Lower lobe of right lung (tissue), 2 donors: Measurements from ENCODE around the gene EXOC7. TPM values are rescaled to one million over a fixed set of nuclear protein-coding genes. Genes with fewer than 3 reads are reported as not detected.

Experiments used
- ATAC-seq, 2 donors: fragments of 200-7000 bp; cut with Tn5 transposase; one replicate each; pipeline ENCODE4 v1.9.1; 2020 to 2022; ENCODE audit warnings: mild to moderate bottlenecking in 2 of 2, moderate library complexity in 2 of 2
- DNase-seq: peaks from one replicate; pipeline ENCODE4 v3.0.0-alpha.2; 2020
- H3K27ac ChIP-seq: fragments of 200-600 bp; one replicate; pipeline ENCODE4 v1.8.0; 2022
- H3K27me3 ChIP-seq: fragments of 200-600 bp; one replicate; pipeline ENCODE4 v1.8.0; 2022; ENCODE audit warnings: low read depth
- H3K36me3 ChIP-seq: fragments of 200-600 bp; one replicate; pipeline ENCODE4 v1.8.0; 2022; ENCODE audit warnings: mild to moderate bottlenecking
- H3K4me1 ChIP-seq: fragments of 200-600 bp; one replicate; pipeline ENCODE4 v1.8.0; 2022
- H3K4me3 ChIP-seq: fragments of 200-600 bp; one replicate; pipeline ENCODE4 v1.8.0; 2022; ENCODE audit warnings: mild to moderate bottlenecking
- H3K9me3 ChIP-seq: fragments of 200-600 bp; one replicate; pipeline ENCODE4 v1.8.0; 2022
- intact Hi-C: fragments of 100-400 bp; cut with DNase I; formaldehyde crosslinking; loops from one replicate; pipeline ENCODE4 v1.11.0; 2022
- total RNA-seq: library from RNA; stranded (reverse); fragmentation: NEBNext Ultra II Directional; extraction: Animal tissue kit (Norgen Biotek cat#: 25700); gene quantifications from one replicate; pipeline ENCODE4 v1.2.1, GENCODE V29; 2021
- TF ChIP-seq, protein P1 (sequence below): fragments of 200-600 bp; IDR thresholded peaks from one replicate; pipeline ENCODE4 v1.8.0; 2022; ENCODE audit warnings: antibody characterized with exemption, mild to moderate bottlenecking
- donor health status: DM: no; HTN: yes; CAD: no; lungs with severe emphysema.

The EXOC7 gene
- total RNA-seq, 1 donor from 2014 or later: 118 TPM

DNA sequence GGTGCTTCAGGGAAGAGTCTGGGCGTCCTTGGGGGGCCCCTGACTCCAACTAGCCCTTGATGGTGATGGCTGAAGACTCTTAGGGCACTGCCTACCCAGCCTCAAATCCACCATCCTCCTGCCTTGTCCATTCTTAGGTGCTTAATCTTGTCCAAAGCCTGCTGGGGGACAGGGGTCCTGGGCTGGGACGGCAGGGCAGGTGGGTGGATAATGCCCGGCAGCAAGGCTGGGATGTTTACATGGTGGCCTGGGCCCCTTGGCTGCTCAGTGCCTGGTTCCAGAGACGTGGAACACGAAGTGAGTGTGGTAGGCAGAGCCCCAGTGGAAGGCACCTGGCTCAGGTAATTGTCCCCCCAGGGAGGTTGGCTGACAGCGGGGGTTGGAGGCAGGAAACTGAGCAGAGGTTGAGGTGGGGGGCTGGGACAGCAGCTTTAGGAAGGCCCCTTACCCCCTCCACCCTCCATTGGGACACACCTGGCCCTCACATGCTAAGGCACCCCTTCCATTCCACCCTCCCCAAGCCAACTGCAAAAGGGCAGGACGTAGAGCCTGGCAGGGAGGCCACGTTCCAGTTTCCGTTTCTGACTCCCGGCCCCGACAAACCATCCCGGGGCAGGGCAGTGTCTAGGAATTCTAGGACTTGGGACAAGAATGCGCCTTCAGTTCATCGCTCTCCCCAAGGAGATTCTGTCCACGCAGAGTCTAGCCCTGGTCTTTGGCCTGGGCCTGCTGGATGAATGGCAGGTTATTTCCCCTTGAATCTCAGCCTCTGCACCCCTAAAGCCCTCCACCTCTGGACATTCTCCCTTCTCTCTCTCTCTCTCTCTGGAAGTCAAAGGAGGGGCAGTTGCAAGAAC is 35.5 kb upstream of the EXOC7 start:
- ATAC-seq (no peak), DNase-seq (no peak)
- peak overlapping the region; percentile 63 for H3K4me3 ChIP-seq
- H3K4me1 ChIP-seq: peaks cover 42% of the 10 kb centered on the region
- H3K27me3 ChIP-seq: peaks cover 50% of the 10 kb centered on the region
- H3K27ac ChIP-seq: peak overlapping the region; percentile 41
- H3K36me3 ChIP-seq: no peaks in the 10 kb centered on the region
- intact Hi-C loops: no loop called here
- no peaks in the 10 kb centered on the region for H3K9me3 ChIP-seq
- TF ChIP-seq, protein P1, sequence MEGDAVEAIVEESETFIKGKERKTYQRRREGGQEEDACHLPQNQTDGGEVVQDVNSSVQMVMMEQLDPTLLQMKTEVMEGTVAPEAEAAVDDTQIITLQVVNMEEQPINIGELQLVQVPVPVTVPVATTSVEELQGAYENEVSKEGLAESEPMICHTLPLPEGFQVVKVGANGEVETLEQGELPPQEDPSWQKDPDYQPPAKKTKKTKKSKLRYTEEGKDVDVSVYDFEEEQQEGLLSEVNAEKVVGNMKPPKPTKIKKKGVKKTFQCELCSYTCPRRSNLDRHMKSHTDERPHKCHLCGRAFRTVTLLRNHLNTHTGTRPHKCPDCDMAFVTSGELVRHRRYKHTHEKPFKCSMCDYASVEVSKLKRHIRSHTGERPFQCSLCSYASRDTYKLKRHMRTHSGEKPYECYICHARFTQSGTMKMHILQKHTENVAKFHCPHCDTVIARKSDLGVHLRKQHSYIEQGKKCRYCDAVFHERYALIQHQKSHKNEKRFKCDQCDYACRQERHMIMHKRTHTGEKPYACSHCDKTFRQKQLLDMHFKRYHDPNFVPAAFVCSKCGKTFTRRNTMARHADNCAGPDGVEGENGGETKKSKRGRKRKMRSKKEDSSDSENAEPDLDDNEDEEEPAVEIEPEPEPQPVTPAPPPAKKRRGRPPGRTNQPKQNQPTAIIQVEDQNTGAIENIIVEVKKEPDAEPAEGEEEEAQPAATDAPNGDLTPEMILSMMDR: no peak

DNA sequence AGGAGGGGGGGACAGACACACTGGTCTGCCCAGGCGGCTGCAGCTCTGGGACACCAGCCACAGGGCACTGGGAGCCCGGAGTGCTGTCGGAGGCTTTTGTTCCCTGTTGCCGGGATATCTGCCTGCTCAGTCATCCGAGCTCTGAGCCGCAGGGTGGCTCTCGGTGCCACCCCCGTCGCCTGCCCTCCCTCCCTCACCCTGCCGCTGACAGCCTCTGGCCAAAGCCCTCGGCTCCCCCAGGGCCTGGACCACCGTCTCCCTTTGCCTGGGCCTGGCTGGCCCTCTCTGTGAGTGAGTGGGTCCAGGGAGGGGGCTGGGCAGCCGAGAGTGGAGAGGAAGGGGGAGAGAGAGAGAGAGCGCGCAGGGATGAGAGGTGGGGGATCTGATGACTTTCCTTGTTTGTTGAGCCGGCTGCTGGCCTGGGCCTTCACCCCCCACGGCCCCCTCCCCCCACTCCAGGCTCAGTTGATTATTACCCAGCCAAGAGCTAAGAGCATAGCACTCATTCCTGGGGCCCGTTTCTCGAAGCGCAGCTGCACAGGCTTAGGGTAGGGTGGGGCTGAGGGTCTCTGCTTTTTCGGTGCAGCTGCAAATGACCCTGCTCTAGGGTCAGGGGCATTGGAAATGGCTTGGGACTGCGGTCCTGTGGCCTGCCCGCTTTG is 34.8 kb upstream of the EXOC7 start:
- Histone ChIP-seq H3K4me3 (peak overlapping the region; percentile 63), H3K9me3 (no peaks in the 10 kb centered on the region), H3K27me3 (peaks cover 50% of the 10 kb centered on the region), H3K4me1 (peaks cover 37% of the 10 kb centered on the region), H3K27ac (peak overlapping the region; percentile 41), H3K36me3 (no peaks in the 10 kb centered on the region)
- intact Hi-C loops: no loop called here
- ATAC-seq (peak; percentile 15 to 20), DNase-seq (no peak)
- TF ChIP-seq, protein P1: no peak

- TF ChIP-seq, protein P1: no peak
- Histone ChIP-seq H3K4me1 (peaks cover 32% of the 10 kb centered on the region), H3K27ac (no peak overlapping the region), H3K27me3 (peaks cover 57% of the 10 kb centered on the region), H3K36me3 (no peaks in the 10 kb centered on the region), H3K4me3 (peak overlapping the region; percentile 14), H3K9me3 (no peaks in the 10 kb centered on the region)
- ATAC-seq (no peak), DNase-seq (no peak)
- intact Hi-C loops: no loop called here
These were observed 34.0 kb upstream of the EXOC7 start for GRCh38 chr17:76137351-76138233.

- Histone ChIP-seq H3K4me3 (no peak overlapping the region), H3K27me3 (peaks cover 58% of the 10 kb centered on the region), H3K9me3 (no peaks in the 10 kb centered on the region), H3K27ac (no peak overlapping the region), H3K36me3 (no peaks in the 10 kb centered on the region), H3K4me1 (peaks cover 29% of the 10 kb centered on the region)
- DNase-seq (no peak), ATAC-seq (no peak)
- intact Hi-C loops: no loop called here
- TF ChIP-seq, protein P1: no peak
These were observed 33.4 kb upstream of the EXOC7 start for GRCh38 chr17:76137001-76137350.

GRCh38 chr17:76136276-76137000 is 32.9 kb upstream of the EXOC7 start:
- Histone ChIP-seq H3K9me3 (no peaks in the 10 kb centered on the region), H3K4me3 (no peak overlapping the region), H3K36me3 (no peaks in the 10 kb centered on the region), H3K4me1 (peaks cover 24% of the 10 kb centered on the region), H3K27me3 (peaks cover 58% of the 10 kb centered on the region), H3K27ac (no peak overlapping the region)
- ATAC-seq (no peak), DNase-seq (no peak)
- intact Hi-C loops: no loop called here
- TF ChIP-seq, protein P1: no peak
